Measurements from ENCODE around the gene ZFPM1.
A peak's percentile ranks its signal among the peaks of the same experiment; 100 is the strongest.

ZFPM1 gene

GRCh38 chr16:88497561-88498462 is 44.7 kb downstream of the ZFPM1 start:
- no peak for DNase-seq (ENCODE audit: low spot score)

DNA sequence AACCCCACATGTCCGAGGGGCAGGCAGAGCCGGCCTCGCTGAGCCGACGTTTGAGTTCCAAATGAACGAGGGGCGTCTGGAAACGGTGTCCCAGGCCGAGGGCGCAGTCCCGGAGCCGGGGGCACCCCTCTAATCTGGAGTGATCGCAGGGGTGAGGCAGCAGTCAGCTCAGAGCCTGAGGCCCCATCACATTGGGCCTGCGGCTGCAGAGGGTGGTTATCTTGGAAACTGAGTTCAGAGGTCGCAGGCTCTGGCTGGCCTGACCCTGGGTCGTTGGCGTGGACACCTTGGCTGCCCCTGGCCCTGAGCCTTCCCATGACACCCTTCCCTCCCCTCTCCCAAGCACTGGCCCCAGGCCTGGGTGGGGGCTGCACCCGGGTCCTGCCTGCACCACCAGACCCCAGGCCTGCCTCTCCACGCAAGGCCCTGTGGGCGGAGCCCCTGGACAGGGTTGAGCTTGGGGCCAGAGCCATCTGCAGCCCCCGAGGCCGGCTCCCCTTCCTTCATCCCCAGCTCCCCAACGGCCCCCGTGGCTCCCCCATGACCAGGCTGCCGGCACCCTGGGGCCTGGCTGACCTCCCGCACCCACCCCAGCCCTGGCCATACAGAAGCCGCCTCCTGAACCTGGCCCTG is 45.6 kb downstream of the ZFPM1 start:
- no peak for DNase-seq (ENCODE audit: low spot score)

- no peak for DNase-seq (ENCODE audit: low spot score)
These were observed 46.2 kb downstream of the ZFPM1 start for GRCh38 chr16:88499292-88499691.

GRCh38 chr16:88499836-88500251 is 46.8 kb downstream of the ZFPM1 start:
- no peak for DNase-seq (ENCODE audit: low spot score)

GRCh38 chr16:88500255-88500661 is 47.2 kb downstream of the ZFPM1 start:
- no peak for DNase-seq (ENCODE audit: low spot score)

GRCh38 chr16:88502371-88502770 is 49.3 kb downstream of the ZFPM1 start:
- DNase-seq (ENCODE audit: low spot score): no peak

- DNase-seq (ENCODE audit: low spot score): no peak
These were observed 49.7 kb downstream of the ZFPM1 start for GRCh38 chr16:88502776-88503280.

- DNase-seq (ENCODE audit: low spot score): no peak
These were observed 50.3 kb downstream of the ZFPM1 start for GRCh38 chr16:88503374-88503770.

DNA sequence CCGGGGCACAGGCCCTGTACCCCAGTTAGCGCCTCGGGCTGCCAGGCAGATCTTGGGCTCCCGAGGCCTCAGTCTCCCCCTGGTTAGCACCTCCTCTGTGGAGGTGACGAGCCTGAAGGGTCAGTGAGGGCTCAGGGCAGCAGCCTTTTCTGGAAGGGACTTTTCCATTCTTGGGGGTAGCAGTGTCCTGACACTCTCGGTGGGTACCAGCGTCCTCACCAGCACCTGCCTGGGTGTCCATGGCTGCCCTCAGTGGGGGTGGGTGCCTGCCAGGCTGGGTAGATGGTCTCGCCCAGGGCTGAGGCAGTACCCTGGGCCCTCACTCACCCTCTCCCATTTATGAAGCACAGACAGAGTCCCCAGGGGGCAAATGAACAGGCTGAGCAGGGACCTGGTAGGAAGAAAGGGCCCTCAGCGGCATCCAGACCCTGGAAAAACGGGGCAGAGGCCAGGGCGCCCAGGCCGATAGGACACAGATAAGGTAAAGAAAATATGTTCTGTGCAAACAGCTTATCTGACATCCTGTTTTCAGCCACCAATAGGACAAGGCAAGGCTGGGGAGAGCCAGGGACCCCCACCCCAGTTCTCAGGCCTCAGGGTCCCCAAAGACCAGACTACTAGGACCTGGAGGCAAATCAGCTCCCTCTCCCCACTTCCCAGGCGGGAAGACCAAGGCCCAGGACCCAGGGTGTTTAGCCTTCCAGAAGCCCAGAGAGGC is 50.9 kb downstream of the ZFPM1 start:
- no peak for DNase-seq (ENCODE audit: low spot score)

GRCh38 chr16:88504489-88505404 is 51.7 kb downstream of the ZFPM1 start:
- DNase-seq (ENCODE audit: low spot score): no peak

DNA sequence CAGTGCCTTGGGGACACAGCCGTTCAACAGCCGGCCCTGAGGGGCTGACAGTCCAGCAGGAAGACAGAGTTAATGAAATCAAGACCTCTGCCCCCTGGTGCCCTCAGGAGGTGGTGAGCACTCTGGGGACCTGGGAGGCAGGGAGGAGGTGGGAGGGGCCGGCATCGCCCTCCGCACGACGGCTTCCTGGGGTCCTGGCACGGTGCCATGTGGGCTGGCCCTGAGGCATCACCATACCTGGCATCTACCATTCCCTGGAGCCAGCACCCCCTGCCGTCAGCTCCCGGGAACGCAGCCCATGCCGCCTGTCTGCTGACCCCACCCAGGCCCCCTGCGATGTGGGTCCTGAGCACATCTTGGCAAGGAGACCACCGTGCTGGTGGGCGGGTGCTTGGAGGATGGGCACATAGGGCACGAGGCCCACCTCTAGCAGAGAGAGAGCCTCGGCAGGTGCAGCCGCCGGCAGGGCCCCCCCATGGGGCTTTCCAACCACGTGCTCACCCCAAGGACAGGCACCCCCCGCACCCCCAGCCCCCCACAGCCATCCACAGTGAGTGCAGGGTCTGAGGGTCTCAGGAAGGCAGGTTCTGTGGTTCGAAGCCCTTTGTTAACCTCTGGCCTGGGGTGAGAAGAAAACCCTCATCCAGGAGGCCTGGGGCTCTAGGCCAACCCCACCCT is 52.5 kb downstream of the ZFPM1 start:
- peak; percentile 45 for DNase-seq (ENCODE audit: low spot score)

DNA sequence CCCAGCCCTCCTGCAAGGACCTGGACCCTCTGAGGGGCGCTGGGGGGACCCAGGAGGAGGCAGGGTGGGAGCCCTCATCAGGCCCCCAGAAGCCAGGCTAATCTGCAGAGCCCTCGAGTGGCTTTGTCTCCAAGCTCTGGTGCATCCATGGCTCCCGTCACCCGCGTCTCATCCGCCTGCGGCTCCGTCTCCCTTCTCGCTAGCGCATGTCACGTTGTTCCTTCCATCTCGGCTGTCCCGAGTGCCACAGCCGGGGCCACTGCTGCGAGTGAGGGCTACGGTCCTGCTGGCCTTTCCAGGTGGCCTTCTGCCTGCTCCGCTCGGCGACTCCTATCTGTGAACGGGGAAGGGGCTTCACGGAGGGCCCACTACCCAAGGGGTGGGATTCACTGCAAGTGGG is 53.6 kb downstream of the ZFPM1 start:
- DNase-seq (ENCODE audit: low spot score): no peak

DNA sequence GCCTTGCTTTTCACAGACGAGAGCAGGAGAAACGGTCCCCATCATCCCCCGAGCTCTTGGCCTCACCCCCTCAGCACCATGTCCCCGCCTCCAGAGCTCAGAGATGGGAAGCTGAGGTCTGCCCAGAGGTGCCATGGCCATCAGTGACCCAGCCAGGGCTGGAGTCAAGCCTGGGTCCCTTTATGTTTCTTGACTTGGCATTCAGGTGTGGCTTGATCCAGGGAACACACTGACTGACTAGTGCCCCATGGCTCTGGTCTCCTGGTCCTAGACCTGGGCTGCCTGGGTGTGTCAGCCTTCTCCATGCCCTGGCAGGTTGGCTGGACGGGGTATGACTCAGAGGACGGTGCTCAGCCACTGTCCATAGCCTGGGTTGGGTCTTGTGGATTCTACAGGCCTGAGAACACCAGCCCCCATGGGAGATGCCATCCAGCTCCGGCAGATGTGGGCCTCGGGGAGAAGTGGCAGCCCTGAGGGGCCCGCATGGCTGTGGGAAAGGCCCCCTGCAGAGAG is 54.2 kb downstream of the ZFPM1 start:
- no peak for DNase-seq (ENCODE audit: low spot score)

- no peak for DNase-seq (ENCODE audit: low spot score)
These were observed 55.3 kb downstream of the ZFPM1 start for GRCh38 chr16:88508376-88508867.

GRCh38 chr16:88508868-88509748 is 56.0 kb downstream of the ZFPM1 start:
- no peak for DNase-seq (ENCODE audit: low spot score)

DNA sequence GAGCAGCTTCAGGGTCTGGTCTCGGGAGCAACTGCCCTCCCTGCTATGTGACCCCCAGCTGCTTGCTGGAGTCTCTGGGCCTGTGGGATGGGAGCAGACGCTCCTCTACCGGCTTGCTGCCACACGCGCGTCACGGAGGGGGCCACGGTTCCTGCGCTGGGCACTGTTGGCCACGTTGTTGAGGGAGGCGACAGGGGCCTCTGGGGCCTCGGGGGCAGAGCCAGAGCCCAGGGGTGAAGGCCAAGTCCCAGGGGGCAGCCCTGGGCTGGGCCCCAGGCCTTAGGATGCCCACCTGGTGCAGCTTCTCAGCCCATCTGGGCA is 56.6 kb downstream of the ZFPM1 start:
- no peak for DNase-seq (ENCODE audit: low spot score)

GRCh38 chr16:88510091-88510994 is 57.3 kb downstream of the ZFPM1 start:
- DNase-seq (ENCODE audit: low spot score): no peak

GRCh38 chr16:88511060-88511459 is 58.0 kb downstream of the ZFPM1 start:
- DNase-seq (ENCODE audit: low spot score): no peak

- no peak for DNase-seq (ENCODE audit: low spot score)
These were observed 58.8 kb downstream of the ZFPM1 start for GRCh38 chr16:88511906-88512305.
